ENCODE measurements around the gene ASCL5. TPM values are rescaled to one million over a fixed set of nuclear protein-coding genes. Genes with fewer than 3 reads are reported as not detected.
A peak's percentile ranks its signal among the peaks of the same experiment; 100 is the strongest.

Gene ASCL5
- total RNA-seq, 1 experiment from 2014 or later: not detected

- Mint-ChIP-seq H3K36me3 (ENCODE audit: insufficient read depth, unreplicated experiment) (peaks cover 38% of the 10 kb centered on the region), H3K27ac (ENCODE audit: low read depth, unreplicated experiment) (peak overlapping the region; percentile 41)
- CTCF ChIA-PET: interaction anchor here (0.6 to 2.0 kb wide), 3 partner anchors 10 to 216 kb away, joined by 3 to 8 read pairs (median 4); partner anchors contain the start of gene TMEM9
Measured at GRCh38 chr1:201144701-201145100, 17.7 kb upstream of the ASCL5 start.

DNA sequence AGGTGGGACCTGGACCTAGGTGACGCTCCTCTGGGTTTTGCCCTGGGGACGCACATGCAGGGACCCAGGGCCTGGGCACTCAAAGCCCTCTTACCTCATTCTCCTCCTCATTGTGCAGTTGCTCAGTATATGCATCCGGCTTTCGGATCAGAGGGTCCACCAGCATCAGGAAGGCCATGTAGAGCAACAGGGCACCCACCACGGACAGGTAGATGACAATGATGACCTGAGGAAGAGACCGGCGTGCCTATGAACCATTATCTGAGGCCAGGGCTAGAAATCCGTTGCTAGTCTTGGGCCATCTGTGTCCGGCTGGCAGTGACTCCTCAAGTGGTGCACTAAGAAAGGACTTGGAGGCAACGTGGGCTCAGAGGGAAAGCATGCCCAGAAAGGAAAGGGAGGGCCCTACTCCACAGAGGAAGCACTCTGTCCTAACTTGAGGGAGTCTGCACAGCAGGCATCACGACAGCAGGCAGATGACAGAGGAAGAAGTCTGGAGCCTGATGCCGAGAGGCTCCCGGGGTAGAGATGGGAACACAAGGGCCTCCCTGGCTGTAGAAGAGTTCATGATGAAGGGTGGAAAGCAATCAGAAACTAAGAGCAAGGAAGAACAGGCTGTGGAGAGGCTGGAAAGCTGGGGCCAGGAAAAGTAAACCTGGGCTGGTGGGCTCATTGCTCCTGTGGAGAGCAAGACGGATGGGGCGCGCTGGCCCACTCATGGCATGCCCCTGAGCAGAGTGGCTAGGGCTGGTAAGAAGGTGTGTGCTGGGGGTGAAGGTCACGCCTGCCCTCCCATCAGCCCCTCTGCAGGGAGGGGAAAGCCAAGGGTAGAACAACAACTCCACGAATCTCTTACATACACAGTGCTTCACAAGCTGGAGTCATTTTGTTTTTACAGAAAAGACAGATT, 17.0 kb upstream of the ASCL5 start:
- ChIA-PET CTCF (interaction anchor here (0.6 to 1.2 kb wide), 3 partner anchors 43 to 584 kb away, joined by 3 to 4 read pairs (median 3); no protein-coding TSS in a partner anchor), POLR2A (interaction anchor here (1.6 kb wide), 1 partner anchor 9 kb away, joined by 4 read pairs; no protein-coding TSS in a partner anchor)
- Mint-ChIP-seq H3K9me3 (ENCODE audit: unreplicated experiment) (no peaks in the 10 kb centered on the region), H3K4me1 (ENCODE audit: insufficient read depth, unreplicated experiment) (no peaks in the 10 kb centered on the region), H3K27me3 (ENCODE audit: insufficient read depth, unreplicated experiment) (no peaks in the 10 kb centered on the region), H3K36me3 (ENCODE audit: insufficient read depth, unreplicated experiment) (peaks cover 38% of the 10 kb centered on the region), H3K27ac (ENCODE audit: low read depth, unreplicated experiment) (no peak overlapping the region), H3K4me3 (ENCODE audit: unreplicated experiment) (no peak overlapping the region)
- intact Hi-C loops (cut with micrococcal nuclease): no loop called here
- TF ChIP-seq, protein P1, sequence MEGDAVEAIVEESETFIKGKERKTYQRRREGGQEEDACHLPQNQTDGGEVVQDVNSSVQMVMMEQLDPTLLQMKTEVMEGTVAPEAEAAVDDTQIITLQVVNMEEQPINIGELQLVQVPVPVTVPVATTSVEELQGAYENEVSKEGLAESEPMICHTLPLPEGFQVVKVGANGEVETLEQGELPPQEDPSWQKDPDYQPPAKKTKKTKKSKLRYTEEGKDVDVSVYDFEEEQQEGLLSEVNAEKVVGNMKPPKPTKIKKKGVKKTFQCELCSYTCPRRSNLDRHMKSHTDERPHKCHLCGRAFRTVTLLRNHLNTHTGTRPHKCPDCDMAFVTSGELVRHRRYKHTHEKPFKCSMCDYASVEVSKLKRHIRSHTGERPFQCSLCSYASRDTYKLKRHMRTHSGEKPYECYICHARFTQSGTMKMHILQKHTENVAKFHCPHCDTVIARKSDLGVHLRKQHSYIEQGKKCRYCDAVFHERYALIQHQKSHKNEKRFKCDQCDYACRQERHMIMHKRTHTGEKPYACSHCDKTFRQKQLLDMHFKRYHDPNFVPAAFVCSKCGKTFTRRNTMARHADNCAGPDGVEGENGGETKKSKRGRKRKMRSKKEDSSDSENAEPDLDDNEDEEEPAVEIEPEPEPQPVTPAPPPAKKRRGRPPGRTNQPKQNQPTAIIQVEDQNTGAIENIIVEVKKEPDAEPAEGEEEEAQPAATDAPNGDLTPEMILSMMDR (IDR thresholded peaks at IDR 0.05; ENCODE audit: unreplicated experiment): no peak
- no TSS peak for BruUV-seq (replicated peaks)
- DNase-seq (ENCODE audit: unreplicated experiment): no peak

More at GRCh38 chr1:201144701-201145100, 17.7 kb upstream of the ASCL5 start:
- no peak overlapping the region for H3K4me3 Mint-ChIP-seq (ENCODE audit: unreplicated experiment)
- TF ChIP-seq, protein P1 (IDR thresholded peaks at IDR 0.05; ENCODE audit: unreplicated experiment): no peak
- H3K27me3 Mint-ChIP-seq (ENCODE audit: insufficient read depth, unreplicated experiment): no peaks in the 10 kb centered on the region
- no peak for DNase-seq (ENCODE audit: unreplicated experiment)
- H3K4me1 Mint-ChIP-seq (ENCODE audit: insufficient read depth, unreplicated experiment): no peaks in the 10 kb centered on the region
- POLR2A ChIA-PET: interaction anchor here (1.6 kb wide), 1 partner anchor 9 kb away, joined by 4 read pairs; no protein-coding TSS in a partner anchor
- intact Hi-C loops (cut with micrococcal nuclease): no loop called here
- no peaks in the 10 kb centered on the region for H3K9me3 Mint-ChIP-seq (ENCODE audit: unreplicated experiment)
- BruUV-seq (replicated peaks): no TSS peak

- Mint-ChIP-seq H3K9me3 (ENCODE audit: unreplicated experiment) (no peaks in the 10 kb centered on the region), H3K27me3 (ENCODE audit: insufficient read depth, unreplicated experiment) (no peaks in the 10 kb centered on the region), H3K4me3 (ENCODE audit: unreplicated experiment) (no peak overlapping the region), H3K27ac (ENCODE audit: low read depth, unreplicated experiment) (peak overlapping the region; percentile 2), H3K36me3 (ENCODE audit: insufficient read depth, unreplicated experiment) (peaks cover 37% of the 10 kb centered on the region), H3K4me1 (ENCODE audit: insufficient read depth, unreplicated experiment) (peaks cover 1% of the 10 kb centered on the region)
- CTCF ChIA-PET: interaction anchor here (0.7 to 2.2 kb wide), 5 partner anchors 29 to 583 kb away, joined by 3 to 10 read pairs (median 4); no protein-coding TSS in a partner anchor
- no TSS peak for BruUV-seq (replicated peaks)
- DNase-seq (ENCODE audit: unreplicated experiment): no peak
- POLR2A ChIA-PET: interaction anchor here (1.1 kb wide), 1 partner anchor 11 kb away, joined by 3 read pairs; no protein-coding TSS in a partner anchor
- TF ChIP-seq, protein P1 (IDR thresholded peaks at IDR 0.05; ENCODE audit: unreplicated experiment): no peak
- intact Hi-C loops (cut with micrococcal nuclease): no loop called here
Measured at GRCh38 chr1:201142849-201143725, 16.1 kb upstream of the ASCL5 start.
